Retinal pigment epithelial cell (primary cell): ENCODE results near the gene RELA.

Experiments
- DNase-seq: peaks from one replicate; pipeline ENCODE4 v3.0.0-alpha.2; 2010; ENCODE audit warnings: low read depth
- H3K4me3 ChIP-seq: 2 replicates; pipeline ENCODE4 v1.5.1; 2011; ENCODE audit warnings: mild to moderate bottlenecking, low read length, control low read depth, moderate library complexity
- TF ChIP-seq, protein P1 (sequence below): conservative IDR thresholded peaks from 2 replicates; pipeline ENCODE4 v1.5.1; 2011; ENCODE audit warnings: low read depth, low read length, control low read depth, inconsistent platforms

RELA gene

DNA sequence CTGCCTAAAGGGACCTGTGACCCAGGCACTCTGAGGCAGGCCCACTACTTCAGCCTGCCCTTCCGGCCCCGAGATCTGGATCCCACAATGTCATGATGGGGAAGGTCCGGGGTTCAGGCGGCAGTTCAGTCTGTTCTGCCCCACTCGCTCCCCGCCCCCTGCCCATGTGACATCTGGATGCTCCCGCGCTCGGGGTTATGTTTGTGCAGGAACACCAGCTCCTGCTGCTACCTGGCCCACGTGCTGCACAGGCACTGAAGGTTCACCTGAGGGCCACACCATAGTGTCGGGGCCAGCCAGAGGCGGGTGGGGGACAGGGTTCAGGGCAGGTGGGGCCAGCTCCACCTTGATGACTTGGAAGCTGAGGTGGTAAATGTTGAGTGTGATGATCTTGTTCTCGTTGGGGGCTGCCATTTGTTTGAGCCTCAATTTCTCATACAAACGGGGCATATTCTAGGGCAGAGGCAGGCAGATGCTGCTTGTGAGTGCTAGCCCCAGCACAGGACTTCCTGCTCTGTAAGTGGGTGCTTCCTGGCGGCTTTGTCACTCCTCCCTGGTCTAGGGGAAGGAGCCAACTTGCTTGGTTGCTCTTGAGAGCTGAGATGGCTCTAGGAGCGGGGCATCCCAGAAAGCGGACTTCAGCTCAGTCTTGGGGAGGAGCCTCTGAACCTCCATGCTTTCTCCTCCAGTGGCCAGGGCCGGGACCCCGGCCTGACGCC lies 29.2 kb downstream of the RELA start:
- TF ChIP-seq, protein P1, sequence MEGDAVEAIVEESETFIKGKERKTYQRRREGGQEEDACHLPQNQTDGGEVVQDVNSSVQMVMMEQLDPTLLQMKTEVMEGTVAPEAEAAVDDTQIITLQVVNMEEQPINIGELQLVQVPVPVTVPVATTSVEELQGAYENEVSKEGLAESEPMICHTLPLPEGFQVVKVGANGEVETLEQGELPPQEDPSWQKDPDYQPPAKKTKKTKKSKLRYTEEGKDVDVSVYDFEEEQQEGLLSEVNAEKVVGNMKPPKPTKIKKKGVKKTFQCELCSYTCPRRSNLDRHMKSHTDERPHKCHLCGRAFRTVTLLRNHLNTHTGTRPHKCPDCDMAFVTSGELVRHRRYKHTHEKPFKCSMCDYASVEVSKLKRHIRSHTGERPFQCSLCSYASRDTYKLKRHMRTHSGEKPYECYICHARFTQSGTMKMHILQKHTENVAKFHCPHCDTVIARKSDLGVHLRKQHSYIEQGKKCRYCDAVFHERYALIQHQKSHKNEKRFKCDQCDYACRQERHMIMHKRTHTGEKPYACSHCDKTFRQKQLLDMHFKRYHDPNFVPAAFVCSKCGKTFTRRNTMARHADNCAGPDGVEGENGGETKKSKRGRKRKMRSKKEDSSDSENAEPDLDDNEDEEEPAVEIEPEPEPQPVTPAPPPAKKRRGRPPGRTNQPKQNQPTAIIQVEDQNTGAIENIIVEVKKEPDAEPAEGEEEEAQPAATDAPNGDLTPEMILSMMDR, result no peak
- no peak overlapping the region for H3K4me3 ChIP-seq
- DNase-seq, result no peak

DNA sequence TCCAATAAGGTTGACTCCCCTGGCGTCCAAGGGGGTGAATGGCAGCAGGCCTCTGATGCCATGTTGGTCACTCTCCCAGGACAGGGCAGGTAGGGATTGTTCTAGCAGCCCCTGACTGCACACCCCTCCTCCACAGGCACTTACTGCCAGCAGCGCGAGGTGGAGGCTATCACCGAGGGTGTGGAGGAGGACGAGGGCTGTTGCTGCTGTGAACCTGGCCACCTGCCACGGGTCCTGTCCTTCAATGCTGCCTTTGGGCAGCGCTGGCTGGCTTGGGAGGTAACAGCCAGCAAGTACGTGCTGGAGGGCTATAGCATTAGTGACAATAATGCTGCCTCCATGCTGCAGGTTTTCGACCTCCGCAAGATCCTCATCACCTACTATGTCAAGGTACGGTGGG lies 32.5 kb downstream of the RELA start:
- TF ChIP-seq, protein P1, result no peak
- no peak for DNase-seq
- no peak overlapping the region for H3K4me3 ChIP-seq

DNA sequence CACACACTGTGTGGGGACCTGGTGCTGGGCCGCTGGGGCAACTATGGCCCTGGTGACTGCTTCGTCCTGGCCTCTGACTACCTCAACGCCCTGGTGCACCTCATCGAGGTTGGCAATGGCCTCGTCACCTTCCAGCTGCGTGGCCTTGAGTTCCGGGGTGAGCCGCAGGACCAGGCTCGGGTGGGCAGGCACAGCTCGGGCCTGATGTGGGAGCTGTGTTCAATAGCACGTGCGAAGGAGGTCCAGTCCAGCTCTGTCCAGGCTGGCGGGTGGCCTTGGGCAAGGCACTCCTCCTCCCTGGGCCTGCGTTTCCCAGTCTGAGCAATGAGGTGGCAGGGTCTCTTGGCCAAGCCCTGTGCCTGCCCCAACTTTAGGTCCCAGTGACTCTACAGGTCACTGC lies 33.1 kb downstream of the RELA start:
- no peak overlapping the region for H3K4me3 ChIP-seq
- DNase-seq, result no peak
- TF ChIP-seq, protein P1, result no peak

DNA sequence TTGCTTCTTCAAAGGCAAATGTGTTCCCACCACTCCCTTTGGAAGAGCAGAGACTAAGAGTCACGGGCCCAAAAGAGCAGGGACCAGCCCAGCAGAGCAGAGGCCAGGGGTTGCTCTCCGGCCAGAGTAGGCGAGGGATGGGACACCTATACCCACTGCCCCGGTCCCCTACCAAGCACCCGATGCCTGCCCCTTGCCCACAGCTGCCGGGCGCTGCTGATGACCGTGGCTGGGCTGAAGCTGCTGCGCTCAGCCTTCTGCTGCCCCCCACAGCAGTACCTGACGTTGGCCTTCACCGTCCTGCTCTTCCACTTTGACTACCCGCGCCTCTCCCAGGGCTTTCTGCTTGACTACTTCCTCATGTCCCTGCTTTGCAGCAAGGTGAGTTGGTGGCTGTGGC lies 35.5 kb downstream of the RELA start:
- H3K4me3 ChIP-seq, result no peak overlapping the region
- DNase-seq, result no peak
- TF ChIP-seq, protein P1, result no peak

DNA sequence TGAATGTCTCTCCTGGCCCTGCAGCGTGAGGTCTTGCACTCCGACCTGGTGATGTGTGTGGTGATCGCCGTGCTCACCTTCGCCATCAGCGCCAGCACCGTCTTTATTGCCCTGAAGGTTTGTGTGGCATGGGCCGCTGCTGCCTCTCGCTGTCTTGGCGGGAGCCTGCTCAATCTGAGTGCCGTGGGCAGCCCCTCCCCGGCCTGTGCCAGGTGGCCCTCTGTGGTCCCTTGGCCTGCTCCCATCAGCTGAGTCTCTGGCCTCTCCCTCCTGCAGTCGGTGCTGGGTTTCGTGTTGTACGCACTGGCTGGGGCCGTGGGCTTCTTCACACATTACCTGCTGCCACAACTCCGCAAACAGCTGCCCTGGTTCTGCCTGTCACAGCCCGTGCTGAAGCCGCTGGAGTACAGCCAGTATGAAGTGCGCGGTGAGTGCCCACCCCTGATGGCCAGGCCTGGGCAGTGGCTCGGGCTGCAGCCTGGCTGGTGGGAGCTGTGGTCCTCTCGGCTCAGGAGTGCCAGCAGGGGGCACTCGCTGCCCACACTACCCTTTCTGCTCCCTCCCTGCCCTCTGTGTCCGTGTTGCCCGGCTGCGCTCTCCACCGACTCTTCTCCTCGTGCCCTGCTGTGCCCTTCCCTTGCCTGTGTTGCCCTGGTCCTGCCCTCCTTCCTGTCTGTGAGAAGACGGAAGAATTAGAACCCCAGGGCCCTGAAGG lies 36.9 kb downstream of the RELA start:
- no peak for DNase-seq
- H3K4me3 ChIP-seq, result no peak overlapping the region
- TF ChIP-seq, protein P1, result peak; percentile 64

DNA sequence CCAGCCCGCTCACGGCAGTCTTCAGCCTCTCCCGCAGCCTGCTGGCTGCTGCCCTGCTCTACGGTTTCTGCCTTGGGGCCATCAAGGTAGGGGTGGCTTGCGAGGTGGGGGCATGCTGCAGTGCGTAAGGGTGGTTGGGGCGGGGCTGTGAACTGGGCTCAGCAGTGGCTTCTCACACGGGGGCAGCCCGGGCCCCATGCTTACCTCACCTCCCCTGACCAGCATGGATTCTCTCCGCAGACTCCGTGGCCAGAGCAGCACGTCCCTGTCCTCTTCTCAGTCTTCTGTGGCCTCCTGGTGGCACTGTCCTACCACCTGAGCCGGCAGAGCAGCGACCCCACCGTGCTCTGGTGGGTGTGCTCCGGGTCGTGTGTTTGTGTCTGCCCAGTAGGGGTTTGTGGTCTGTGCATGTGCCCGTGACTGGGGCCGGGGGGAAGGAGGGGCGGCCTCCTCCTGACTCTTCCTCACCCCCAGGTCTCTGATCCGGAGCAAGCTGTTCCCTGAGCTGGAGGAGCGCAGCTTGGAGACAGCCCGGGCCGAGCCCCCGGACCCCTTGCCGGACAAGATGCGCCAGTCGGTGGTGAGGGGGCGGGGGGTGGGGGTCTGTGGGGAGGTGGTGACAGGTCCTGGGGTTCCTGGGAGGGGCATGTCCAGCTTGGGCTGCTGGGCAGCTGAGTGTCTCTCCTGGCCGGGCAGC lies 37.6 kb downstream of the RELA start:
- TF ChIP-seq, protein P1, result no peak
- no peak overlapping the region for H3K4me3 ChIP-seq
- no peak for DNase-seq
